OCI-M1 (cell line): ENCODE results near the gene SYT1.
A peak's percentile ranks its signal among the peaks of the same experiment; 100 is the strongest.
"Not testable (repeated sequence)": the region's sequence is repeated elsewhere in the genome, so short reads cannot be mapped to it uniquely, and the experiment has no call there.

ENCODE experiments used
- DNase-seq: peaks from one replicate; lab custom pipeline; 2025; lab: John Stamatoyannopoulos, UW

SYT1 gene

DNA sequence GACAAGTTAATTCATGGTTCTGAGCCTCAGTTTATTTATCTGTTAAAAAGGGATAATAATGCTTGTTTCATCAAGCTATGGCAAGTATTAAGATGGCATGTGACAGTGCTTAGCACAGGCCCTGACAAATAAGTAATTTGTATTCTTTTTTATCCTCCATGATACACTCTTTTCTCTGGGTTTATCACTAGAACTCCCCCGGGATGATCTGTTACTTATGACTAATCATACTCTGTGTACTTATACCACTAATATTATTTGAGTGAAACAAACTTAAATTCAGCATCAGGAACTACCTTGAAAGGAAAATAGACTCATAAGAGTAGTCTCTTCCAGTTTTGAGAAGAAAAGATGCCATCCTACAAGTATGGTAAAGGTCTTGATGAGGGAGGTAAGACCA is 542.4 kb downstream of the SYT1 start:
- no peak for DNase-seq

- peak; percentile 82 for DNase-seq
Measured at GRCh38 chr12:79407671-79408622, 543.4 kb downstream of the SYT1 start.

GRCh38 chr12:79408689-79409088 is 544.1 kb downstream of the SYT1 start:
- DNase-seq, result no peak

DNA sequence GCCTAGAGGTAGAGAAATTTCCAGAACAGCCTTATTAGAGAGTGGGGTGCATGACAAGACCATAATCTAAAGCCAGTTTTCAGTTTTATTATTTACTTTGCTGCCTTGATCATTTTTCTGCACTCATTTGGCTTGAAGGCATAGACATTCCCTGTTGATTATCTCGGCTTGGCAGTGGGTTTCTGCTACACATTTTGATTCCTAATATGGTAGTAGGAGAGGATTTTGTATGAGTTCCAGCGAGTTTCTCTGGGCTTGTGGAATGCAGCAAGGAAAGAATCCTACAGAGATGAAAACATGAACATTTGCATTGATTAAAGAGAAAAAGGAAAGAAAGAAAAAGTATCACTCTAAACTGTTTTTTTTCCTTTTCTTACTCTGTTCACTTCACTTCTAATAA is 545.0 kb downstream of the SYT1 start:
- DNase-seq, result peak; percentile 7

DNA sequence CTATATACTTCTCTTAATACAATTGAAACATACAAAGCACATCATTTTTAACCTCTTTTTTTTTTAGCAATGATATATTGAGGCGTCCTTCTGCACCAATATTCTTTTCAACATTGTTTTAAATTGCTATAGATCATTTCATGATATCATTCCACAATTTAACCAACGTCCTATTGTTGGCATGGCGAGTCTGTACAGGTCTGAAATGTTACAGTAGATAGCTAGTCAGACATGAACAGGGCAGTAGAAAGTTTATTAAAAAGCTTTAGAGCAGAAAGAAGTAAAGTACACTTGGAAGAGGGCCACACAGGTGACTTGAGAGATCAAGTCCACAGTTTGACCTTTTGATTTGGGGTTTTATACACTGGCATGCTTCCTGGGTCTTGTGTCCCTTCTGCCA is 547.2 kb downstream of the SYT1 start:
- DNase-seq, result no peak

GRCh38 chr12:79413796-79414195 is 549.2 kb downstream of the SYT1 start:
- DNase-seq, result no peak

GRCh38 chr12:79414252-79414651 is 549.7 kb downstream of the SYT1 start:
- no peak for DNase-seq

- no peak for DNase-seq
Measured at GRCh38 chr12:79415321-79415720, 550.7 kb downstream of the SYT1 start.

DNA sequence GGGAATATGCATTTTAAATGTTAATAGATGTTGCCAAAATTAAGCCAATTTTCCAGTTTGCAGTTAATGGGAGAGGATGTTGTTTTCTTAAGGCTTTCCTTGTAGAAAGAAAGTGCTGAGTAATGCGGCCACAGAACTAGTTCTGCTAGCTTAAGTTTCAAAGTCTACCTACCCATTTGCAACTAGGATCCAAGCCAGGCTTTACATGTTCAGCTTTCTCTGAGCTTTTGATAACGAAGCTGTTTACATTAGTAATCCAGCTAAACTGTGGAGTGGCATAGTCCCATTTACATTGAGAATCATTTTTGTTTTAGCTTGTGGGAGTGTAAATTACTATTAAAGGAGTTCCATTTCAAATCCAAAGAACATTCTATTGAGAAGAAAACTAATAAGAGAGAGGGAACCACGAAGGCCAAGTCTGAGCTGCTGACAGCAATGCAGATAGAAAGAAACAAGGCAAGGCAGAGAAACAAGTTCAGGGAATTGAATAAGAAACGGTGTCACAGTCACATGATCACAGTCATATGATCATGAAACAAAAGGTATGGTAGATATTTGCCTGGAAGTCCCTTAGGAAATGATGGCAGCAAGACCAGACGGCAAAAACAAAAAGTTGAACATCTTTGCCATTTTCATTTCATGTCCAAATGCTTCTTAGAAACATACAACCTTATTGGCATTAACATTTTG is 551.3 kb downstream of the SYT1 start:
- peak; percentile 32 for DNase-seq

DNA sequence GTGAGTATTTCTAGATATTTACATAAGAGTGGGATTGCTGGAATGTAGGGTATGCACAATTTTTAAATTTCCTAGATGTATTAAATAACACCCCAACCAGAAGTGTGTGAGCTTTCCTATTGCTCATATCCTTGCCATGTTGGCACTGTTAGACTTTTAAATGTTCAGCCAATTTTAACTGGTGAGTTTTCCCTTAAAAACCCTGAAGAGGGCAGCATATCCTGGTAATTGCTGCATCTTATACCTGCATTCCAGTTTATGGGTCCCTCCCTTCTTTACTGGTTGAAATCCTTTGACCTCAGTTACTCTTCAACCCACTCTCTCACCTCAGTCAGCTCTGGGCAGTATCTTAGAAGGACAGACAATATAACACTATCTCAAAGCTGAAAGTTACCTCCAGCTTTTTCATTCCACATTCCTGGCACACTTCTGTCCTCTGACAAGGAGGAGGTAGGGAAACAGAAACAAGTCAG is 555.6 kb downstream of the SYT1 start:
- peak; percentile 60 for DNase-seq

- no peak for DNase-seq
Measured at GRCh38 chr12:79421236-79421740, 556.7 kb downstream of the SYT1 start.

DNA sequence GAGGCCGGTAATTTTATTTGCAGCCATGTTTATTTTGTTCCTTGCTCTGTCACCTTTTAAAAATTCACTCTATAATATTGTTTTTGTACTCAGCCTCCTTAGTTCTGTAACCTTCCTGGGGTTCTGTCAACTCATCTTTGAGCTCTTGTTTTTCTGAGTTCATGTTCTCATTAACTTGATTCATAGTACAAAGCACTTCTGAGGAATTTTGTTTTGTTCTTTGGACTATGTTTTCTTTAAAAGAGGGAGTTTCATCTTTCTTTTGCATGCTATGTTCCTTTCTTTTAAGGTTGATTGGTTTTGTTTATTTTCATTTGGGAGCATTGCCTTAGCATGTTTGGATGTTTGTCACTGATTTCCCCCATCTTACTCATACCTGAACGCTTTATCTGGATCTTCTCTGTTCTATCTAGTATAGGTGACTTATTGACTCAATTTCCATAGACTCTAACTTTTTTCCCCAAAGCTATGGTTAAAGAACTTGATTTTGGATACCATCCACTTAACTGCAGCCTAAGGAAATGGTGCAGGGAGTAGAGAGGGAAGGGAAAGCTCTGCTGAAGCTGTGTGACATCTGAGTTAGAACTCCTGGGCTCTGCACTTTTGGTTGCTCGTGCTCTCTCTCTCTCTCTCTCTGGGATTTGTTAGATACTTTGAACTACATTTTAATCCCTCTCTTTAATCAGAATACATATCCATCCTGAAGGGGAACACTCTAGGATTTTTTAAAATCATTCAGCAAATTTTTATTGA is 557.7 kb downstream of the SYT1 start:
- DNase-seq, result no peak

DNA sequence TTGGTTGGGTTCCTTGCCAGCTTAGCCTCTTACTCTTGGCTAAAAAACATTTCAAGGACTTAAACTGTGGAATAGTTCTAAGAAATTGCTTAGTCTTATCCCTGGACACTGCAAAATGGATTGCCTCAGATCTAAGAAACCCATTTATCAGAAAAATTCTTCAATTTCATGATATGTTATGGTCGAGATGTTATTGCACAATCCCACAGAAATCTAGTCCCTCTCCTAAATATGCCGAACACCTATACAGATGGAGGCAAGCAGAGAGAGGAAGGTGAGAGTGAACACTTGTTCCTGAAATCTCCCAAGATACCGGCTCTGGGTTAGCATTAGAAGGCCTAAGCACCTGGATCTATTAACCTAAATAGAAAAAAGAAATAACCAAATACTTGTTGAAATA is 559.0 kb downstream of the SYT1 start:
- no peak for DNase-seq

- DNase-seq, result no peak
Measured at GRCh38 chr12:79424109-79424721, 559.6 kb downstream of the SYT1 start.

DNA sequence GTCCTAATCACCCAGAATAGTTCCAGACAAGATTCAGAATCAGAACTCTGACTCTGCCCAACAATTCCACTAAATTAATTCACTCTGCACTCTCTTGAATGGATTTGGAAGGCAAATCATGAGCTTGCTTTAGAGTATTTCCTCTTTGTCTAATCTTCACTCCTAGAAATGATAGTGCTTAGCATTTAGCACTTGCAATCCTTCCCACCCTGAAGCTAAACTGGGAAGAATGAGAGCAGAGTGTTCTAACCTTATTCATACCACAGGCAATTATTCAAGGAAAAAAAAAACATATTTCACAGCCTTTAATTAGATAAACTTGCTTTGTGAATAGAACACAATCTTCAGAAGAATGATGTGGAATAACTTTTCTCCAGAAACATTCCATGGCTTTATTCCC is 561.5 kb downstream of the SYT1 start:
- DNase-seq, result no peak

- not testable (repeated sequence) for DNase-seq
Measured at GRCh38 chr12:79426744-79427143, 562.2 kb downstream of the SYT1 start.

- no peak for DNase-seq
Measured at GRCh38 chr12:79433465-79434072, 569.0 kb downstream of the SYT1 start.

DNA sequence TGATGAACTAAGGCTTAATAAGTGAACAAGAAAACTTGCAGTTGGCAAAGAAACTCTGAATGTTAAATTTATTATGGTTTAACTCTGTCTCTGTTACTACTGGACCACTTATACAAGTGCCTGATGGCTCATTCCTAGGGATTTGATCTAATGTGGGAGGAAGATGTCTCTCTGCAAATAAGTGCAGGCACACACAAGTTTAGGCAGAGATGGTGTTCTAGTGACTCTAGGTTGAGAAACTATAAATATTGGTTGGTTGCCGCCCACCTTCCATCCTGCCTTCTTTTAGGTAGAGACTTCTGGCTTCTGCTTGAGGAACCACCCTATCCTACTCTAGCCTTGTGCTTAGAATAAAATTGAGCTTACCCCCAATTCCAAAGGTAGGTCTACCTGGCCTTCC is 570.0 kb downstream of the SYT1 start:
- DNase-seq, result no peak

GRCh38 chr12:79435742-79436141 is 571.2 kb downstream of the SYT1 start:
- no peak for DNase-seq

DNA sequence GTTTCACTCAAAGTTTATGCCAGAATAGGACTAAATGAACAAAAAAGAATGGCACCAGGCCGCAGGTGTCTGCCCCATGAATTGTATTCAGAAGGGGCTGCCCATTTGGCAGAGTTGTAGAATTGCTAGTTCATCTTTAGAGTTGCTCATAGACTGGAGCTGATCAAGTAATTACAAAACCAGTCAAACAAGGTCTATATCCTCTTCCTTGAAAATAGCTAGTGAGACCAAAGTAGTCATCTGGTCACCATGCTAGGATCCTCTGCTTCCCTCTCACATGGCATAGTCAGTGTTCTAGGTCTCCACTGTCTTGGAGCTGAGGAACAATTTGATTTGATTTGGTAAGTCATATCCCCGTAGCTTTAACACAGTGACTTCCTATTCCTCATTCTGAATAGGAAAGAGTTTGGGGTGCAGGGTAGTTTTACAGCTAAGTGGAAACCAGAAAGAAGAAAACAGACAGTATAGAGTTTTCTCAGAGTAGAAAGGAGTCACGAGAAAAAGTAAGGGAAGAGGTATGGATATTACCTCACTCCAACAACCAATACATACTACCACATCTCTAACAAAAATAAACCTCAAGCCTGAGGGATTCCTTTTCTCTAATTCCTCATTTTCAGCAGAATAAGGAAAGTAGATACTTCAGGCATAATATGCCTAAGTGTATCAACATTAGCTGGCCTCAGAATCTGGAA is 574.1 kb downstream of the SYT1 start:
- no peak for DNase-seq
